ENCODE results near the gene KCTD3. TPM values are rescaled to one million over a fixed set of nuclear protein-coding genes. Genes with fewer than 3 reads are reported as not detected.

Gene KCTD3
- total RNA-seq, 2 donors from 2014 or later, result 0.59 to 6.5 TPM

DNA sequence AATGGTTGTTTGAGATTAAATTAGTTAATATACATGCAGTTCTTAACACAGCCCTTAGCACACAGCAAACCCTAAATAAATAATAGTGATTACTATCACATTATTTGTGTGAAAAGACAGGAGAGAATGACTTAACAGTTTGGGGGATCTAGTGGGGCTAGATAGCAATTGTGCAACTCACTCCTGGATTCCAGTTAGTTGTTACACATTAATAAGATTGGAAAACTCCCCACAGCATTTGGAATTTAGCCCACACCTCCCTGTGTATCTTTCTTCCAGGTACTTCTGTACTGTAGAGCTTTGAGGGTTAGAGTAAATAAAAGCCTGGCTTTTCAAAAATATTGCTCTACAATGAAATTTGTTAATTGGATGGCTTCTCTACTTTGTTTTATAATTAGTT lies 93.2 kb downstream of the KCTD3 start:
- ATAC-seq (no peak), DNase-seq (ENCODE audit: low spot score in 2 of 2) (no peak)
- Mint-ChIP-seq H3K9me3 (no peaks in the 10 kb centered on the region), H3K27ac (no peak overlapping the region), H3K36me3 (no peaks in the 10 kb centered on the region)

DNA sequence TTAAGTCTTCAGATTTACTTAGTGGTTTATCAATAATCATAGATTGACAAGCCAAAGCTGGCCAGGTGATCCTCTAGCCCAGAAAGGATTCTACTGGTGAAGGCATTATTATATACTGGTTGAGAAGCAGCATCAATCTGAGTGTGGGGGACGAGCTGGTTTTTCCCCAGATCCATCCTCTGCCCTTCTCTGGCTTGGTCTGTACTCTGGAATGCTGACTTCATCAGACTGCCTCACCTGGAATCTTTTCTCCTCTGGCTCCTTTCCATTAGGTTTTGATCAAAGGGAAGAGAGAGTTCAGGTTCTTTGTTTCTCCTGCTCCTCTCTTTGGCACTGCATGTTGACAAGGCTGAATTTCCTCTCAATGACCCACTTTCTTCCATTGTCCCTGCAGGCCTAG lies 93.9 kb downstream of the KCTD3 start:
- DNase-seq (ENCODE audit: low spot score in 2 of 2), result no peak
- ATAC-seq, result no peak
- no peaks in the 10 kb centered on the region for H3K9me3 Mint-ChIP-seq
- H3K36me3 Mint-ChIP-seq, result no peaks in the 10 kb centered on the region
- no peak overlapping the region for H3K27ac Mint-ChIP-seq

DNA sequence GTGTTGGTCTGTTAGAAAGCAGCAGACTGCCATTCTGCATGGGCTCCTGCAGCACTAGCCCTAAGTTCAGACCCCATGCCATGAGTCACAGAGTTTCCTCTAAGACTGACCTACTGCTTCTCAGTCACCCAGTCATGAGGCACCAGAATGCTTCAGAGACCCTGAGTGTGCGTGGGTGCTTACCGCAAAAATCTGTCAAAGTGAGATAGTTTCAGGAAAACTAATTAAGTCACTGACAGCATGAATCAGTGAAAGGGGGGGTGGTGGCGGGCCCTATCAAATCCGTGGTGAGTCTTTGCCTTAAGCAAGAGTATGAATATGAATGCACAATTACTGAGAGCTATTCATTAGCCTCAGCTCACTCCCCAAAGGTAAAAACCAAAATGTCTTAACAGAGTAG lies 98.1 kb downstream of the KCTD3 start:
- DNase-seq (ENCODE audit: low spot score in 2 of 2) (no peak), ATAC-seq (peak in 1 of 2 donors; percentile 86)
- H3K9me3 Mint-ChIP-seq, result no peaks in the 10 kb centered on the region
- no peaks in the 10 kb centered on the region for H3K36me3 Mint-ChIP-seq
- H3K27ac Mint-ChIP-seq, result no peak overlapping the region

GRCh38 chr1:215667761-215668160 lies 100.7 kb downstream of the KCTD3 start:
- ATAC-seq (peak in 1 of 2 donors; percentile 52), DNase-seq (ENCODE audit: low spot score in 2 of 2) (no peak)
- no peak overlapping the region for H3K27ac Mint-ChIP-seq
- no peaks in the 10 kb centered on the region for H3K36me3 Mint-ChIP-seq
- no peaks in the 10 kb centered on the region for H3K9me3 Mint-ChIP-seq

DNA sequence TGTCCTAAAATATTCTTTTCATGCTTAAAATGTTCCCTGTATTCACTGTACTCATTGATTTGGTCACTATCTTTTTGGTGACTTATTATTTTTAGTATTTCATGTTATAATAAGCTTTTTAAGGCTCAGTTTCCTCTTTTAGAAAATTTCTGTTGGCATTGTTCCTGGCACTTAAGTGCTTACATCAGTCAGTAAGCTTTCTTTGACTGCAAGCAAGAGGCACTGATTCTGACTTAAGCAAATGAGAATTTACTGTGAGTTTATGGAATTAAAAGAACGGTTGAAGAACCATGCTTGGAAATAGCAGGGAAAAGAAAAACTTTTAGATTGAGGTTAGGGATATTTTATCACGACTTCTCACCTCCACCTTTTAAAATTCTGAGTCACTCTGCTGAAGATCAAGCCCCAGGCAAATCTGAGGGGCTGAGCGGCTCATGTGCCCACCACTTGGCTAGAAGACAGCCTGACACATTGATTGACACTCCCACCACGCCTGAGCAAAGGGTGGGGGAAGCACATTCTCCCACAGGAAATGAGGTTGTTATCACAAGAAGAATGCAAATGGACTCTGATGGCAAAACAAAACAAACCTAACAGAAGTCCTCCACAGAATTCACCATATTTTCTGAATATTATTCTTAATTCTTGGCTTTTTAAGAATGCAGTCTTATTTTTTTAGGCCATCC lies 102.8 kb downstream of the KCTD3 start:
- ATAC-seq (no peak), DNase-seq (ENCODE audit: low spot score in 2 of 2) (no peak)
- no peaks in the 10 kb centered on the region for H3K36me3 Mint-ChIP-seq
- no peak overlapping the region for H3K27ac Mint-ChIP-seq
- no peaks in the 10 kb centered on the region for H3K9me3 Mint-ChIP-seq
